ENCODE measurements around the gene CLEC7A.

CLEC7A gene

GRCh38 chr12:10088031-10088430, 42.0 kb downstream of the CLEC7A start:
- TF ChIP-seq, protein P1, sequence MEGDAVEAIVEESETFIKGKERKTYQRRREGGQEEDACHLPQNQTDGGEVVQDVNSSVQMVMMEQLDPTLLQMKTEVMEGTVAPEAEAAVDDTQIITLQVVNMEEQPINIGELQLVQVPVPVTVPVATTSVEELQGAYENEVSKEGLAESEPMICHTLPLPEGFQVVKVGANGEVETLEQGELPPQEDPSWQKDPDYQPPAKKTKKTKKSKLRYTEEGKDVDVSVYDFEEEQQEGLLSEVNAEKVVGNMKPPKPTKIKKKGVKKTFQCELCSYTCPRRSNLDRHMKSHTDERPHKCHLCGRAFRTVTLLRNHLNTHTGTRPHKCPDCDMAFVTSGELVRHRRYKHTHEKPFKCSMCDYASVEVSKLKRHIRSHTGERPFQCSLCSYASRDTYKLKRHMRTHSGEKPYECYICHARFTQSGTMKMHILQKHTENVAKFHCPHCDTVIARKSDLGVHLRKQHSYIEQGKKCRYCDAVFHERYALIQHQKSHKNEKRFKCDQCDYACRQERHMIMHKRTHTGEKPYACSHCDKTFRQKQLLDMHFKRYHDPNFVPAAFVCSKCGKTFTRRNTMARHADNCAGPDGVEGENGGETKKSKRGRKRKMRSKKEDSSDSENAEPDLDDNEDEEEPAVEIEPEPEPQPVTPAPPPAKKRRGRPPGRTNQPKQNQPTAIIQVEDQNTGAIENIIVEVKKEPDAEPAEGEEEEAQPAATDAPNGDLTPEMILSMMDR (IDR thresholded peaks at IDR 0.05) = no peak

DNA sequence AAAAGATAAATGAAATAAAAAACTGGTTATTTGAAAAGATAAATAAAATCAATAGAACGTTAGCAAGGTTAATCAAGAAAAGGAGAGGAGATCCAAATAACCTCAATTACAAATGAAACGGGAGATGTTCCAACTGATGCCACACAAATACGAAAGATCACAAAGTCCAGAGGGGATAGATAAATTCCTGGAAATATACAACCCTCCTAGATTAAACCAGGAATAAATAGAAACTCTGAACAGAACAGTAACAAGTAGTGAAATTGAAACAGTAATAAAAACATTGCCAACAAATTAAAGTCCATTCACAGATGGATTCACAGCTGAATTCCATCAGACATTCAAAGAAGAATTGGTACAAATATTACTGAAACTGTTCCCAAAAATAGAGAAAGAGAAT, 43.6 kb downstream of the CLEC7A start:
- TF ChIP-seq, protein P1 (IDR thresholded peaks at IDR 0.05) = no peak

DNA sequence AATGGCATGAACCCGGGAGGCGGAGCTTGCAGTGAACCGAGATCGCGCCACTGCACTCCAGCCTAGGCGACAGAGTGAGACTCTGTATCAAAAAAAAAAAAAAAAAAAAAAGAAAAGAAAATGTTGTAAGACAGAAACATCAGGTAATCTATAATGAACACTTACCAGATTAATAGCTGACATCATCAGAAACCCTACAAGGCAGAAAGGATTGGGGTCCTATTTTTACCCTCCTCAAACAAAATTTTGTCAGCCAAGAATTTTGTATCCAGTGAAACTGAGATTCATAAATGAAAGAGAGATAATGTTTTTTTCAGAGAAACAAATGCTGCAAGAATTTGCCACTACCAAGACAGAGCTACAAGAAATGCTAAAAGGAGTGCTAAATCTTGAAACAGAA, 45.3 kb downstream of the CLEC7A start:
- TF ChIP-seq, protein P1 (IDR thresholded peaks at IDR 0.05) = no peak

GRCh38 chr12:10082117-10082874, 47.7 kb downstream of the CLEC7A start:
- TF ChIP-seq, protein P1 (IDR thresholded peaks at IDR 0.05) = no peak

GRCh38 chr12:10075451-10075850, 54.5 kb downstream of the CLEC7A start:
- TF ChIP-seq, protein P1 (IDR thresholded peaks at IDR 0.05) = no peak

DNA sequence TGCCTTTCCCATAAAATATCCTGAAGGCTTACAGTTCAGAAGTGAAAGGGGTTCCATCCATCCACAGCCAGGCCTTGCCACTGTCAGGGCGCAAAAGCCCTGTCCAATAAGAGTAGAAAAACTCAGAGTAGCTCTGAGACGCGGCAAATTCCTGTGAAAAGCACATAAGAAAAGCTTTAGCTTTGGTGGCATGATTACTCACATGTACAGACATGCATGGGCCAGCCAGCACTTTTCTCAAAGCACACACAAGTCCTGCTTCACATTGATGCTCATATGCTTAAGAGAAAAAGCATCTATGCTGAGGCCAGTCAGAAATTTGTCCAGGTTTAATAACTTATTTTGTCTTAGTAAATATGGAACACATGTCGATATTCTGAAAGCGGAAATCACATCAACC, 56.7 kb downstream of the CLEC7A start:
- TF ChIP-seq, protein P1 (IDR thresholded peaks at IDR 0.05) = no peak

DNA sequence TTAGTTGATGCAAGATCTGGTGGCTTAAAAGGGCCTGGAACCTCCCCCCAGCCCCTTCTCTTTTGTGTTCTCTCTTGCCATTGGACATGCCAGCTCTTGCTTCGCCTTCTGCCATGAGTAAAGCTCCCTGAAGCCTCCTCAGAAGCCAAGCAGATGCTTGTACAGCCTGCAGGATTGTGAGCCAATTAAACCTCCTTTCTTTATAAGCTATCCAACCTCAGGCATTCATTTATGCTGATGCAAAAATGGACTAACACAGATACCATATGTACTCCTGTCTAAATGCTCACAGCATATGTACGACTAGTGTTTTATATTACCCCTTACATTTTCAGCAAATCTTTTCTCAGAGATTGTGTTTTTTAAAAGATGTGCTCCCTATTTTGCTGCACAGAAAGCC, 57.9 kb downstream of the CLEC7A start:
- TF ChIP-seq, protein P1 (IDR thresholded peaks at IDR 0.05) = no peak

- TF ChIP-seq, protein P1 (IDR thresholded peaks at IDR 0.05) = no peak
Measured at GRCh38 chr12:10070380-10070779, 59.6 kb downstream of the CLEC7A start.
